Hematopoietic multipotent progenitor cell treated with erythropoietin and hydrocortisone succinate and interleukin-3 and kit ligand, for 17 days (in vitro differentiated cells): ENCODE data around the gene CDC5L.

ENCODE experiments used
- DNase-seq: peaks from one replicate; pipeline ENCODE4 v3.0.0-alpha.2; 2015; ENCODE audit warnings: low spot score

The CDC5L gene

DNA sequence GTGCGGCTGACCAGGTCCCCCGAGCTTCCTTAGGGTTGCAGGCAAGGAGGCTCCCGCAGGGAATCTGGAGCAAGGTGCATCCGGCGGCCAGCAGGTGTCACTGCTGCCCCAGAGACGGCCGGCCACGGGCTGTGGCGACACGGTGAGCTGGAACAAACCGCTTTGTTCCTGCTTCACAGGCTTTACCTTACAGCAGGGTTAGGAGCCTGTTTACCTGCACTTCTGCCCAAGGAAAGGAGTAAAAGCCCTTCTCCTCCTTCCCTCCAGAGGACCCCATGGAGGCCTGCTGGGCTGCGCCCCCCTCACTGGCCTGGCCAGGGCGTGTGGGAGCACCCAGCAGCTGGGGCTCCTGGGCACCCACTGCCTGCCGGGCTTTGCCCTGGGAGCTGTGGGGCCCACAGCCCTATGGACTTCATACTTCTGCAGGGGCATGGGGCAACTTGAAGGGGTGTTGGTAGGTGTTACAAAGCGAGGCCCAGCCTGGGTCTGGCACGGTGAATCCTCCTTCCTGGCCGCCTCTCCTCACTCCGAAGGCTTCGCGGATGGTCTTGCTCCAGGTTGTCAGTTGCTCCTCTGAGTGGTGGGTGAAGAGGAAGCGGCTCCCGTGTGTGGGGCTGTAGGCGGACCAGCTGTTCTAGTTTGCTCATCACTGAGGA, 88.4 kb downstream of the CDC5L start:
- DNase-seq = peak; percentile 52

DNA sequence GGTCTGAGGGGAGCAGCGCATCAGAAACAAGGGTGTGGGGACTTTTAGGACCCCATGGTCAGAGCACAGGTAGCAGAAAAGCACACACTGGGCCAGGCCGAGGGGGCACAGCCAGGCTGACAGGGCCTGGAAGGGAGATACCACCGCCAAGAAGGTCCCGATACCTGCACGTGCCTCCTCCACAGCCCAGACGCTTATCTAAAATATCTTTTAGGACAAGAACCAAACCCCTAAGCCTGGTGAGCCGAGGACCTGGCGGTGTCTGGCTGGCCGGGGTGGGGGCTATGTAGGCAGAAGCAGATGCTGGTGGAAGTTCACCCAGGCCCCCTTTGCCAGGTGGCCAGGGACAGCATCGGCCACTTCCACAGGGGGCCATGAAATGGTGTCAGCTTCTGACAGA, 89.3 kb downstream of the CDC5L start:
- DNase-seq = no peak

DNA sequence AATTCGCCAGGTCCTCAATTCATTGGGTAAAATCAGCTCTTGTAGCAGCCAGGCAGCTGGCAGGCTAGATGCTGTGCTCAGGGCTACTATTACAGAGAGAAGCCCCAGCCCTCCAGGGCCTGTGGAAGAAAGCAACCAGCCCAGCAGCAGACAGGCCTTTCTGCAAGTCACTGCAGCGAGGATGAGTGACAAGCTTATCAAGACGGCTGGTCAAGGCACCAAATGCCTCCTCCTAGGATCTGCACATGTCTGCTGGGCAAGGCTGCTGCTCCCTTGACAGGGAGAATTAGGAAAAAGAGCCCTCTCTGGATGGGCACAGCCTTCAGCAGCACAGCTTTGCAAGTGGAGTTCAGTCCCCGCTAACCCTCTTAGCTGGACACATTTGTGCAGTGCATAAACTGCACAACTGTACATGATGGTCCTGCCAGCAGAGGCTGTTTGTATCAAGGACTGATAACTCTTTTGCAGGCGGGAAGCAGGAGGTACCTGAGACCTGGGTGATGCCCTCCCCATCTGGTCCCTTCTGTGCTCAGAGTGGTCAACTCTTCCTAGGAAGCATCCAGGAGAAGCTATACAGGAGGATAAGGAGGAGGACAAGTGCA, 89.9 kb downstream of the CDC5L start:
- no peak for DNase-seq

DNA sequence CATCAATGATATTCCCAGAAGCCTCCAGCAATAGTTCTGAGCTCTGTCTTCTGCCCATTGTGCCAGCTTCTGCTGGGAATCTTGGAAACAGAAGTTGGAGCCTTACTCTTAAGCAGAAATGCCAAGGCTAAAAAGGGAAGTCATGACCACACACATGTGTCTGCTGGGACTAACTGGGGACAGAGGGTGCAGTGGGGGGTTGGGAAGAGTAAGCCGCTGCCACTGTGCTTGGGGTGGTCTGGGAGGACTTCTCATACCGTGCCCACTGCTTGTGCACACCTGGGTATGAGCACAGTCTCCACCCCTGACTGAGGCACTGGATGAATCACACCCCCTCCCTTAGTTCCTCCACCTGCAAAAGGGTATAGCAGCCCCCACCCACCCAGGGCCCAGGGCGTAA, 90.7 kb downstream of the CDC5L start:
- no peak for DNase-seq

DNA sequence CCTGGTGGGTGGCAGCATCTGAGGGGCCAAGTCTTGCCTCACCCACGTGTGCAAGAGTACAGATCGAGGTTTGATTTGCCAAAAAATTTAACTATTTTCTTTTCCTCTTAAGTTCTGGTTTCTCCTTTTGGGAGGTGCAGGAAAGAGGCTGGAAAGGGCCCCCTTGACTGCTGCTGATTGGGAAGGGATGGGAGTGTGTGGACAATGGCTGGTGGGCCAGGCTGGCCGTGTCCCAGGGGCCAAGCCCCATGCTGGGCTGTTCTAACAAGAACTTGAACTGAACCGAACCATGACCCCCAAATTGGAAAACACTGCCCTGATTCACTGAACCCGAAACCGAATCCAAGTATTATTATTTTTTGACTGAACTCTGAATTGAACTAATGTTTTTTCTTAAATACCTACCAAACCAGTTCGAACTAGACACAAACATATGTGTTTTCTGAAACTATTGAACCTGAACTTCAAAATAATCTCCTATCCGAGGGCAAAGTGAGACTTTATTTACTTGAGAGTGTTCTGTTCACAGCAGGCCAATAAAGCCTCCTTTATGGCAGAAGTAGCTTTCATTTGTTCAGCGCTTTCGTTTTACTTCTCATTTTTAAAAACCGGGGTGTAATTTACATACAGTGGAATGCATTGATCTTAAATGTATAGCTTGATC, 91.2 kb downstream of the CDC5L start:
- DNase-seq = no peak

DNA sequence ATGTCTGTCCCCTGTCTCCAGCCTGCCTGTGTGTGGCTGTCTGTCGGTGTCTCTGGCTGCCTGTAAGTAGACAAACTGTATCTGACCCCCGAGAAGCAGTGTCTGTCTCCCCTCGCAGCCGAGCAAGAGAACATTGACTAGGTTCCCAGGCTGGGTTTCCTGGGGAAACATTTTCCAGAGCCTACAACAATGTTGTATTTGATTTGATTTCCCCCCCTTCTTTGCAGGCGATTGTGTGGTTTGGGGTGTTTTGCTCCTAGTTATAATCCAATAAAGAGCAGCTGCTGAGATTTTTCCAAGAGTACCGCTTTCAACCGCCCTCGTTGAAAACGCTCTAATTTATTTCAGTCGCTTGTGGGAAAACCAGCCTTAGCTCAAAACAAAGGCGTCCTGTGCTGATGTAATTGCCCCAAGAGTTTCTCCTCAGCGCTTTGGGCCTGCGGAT, 92.6 kb downstream of the CDC5L start:
- no peak for DNase-seq

DNA sequence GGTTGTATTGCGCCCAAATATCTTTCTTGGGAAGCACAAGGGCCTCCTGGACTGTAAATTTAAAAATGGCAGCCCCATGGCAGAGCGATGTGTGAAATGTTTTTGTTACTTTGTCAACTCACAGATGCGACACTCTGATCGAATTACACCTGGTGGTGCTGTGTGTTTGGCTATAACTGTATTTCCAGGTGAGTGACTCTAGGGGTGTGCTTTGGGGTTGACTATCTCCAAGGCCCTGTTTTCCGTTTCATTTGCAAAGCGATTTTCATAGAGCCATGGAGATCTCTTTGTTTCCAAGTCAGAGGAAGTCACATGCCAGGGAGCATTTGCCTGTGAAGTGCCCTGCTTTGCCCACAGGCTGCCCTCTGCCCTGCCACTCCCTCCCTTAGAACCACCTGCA, 93.5 kb downstream of the CDC5L start:
- DNase-seq = no peak

DNA sequence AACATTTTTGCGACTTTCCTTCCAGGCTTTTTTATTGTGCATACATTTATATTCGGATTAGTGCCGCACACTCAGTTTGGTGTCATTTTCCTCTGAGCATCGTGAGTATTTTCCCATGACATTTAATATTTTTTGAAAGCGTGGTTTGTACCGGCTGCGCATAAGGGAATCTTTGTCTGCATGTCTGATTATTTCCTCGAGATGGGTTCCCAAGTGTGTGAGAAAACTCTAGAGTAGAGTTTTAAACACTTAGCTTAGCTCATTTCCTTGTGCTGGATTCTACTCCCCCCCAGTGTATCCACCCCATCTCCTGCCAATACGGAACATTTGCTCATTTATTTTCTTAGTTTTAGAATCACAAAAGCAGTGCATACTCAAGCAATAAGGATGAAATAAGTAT, 94.3 kb downstream of the CDC5L start:
- DNase-seq = no peak

DNA sequence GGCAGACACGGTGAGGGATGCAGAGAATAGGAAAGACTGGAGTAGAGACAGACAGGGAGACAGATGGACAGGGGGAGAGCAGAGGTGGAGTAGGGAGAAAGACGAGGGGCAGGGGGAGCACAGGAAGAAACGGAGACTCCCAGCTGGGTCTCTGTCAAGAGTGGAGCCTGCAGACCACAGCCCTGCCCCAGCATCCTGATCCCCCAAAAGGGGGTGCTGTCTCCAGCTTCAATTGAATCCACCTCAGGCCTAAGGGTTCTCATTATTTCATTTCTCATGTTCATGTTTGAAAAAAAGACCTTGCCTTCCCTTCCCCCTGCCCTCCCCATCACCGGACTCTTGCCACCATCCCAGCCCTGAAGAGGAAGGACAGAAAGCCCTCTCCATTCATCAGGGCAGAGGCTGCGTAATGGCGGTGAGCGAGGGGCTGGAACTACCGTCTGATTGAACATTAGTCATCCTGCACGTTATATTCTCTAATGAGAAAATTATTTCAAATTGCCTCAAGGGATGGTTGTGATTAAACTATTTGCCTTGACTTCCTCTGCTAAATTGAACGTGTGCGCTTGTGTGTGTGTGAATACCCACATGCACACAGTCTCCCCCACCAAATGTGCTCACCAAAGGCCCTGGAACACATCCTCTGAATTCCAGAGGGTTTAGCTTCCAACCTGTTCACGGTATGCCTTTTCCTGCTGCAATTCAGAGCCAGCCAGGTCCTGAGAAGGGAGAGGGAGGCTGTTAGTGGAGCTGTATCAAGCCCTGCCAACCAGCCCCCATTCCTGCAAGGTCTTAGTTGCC, 98.3 kb downstream of the CDC5L start:
- no peak for DNase-seq

DNA sequence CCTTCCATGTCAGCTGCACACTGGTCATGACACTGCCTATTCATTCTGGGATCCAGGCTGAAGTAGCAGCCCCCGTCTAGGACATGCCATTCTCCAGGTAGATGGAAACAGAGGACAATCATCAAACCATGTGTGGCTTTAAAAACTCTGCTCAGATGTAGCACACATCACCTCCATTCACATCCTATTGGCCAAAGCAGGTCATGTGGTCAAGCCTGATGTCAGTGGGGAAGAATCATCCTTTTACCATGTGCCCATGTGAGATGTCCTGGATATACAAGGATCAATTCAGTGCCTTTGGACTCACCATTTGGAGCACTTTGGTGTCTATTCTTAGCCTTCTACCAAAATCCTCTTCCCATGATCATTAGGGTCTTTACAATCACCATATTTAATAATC, 99.5 kb downstream of the CDC5L start:
- DNase-seq = no peak

DNA sequence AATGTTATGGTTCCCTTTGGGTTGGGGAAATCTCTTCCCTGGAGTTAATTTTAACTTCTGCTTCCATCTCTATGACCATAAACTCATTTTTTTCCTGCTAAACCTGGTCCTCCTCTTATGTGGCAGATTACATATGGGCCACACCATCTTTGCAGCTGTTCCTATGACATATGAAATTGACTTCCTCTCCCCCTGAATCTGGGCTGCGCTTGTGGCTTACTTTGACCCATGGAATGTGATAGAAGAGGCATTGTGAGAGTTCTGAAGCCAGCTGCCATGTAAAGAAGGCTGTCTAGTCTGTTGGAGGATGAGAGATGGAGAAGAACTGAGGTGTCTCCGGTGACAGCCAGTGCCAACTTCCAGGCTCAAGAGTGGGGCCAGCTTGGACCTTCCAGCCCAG, 100.1 kb downstream of the CDC5L start:
- no peak for DNase-seq

DNA sequence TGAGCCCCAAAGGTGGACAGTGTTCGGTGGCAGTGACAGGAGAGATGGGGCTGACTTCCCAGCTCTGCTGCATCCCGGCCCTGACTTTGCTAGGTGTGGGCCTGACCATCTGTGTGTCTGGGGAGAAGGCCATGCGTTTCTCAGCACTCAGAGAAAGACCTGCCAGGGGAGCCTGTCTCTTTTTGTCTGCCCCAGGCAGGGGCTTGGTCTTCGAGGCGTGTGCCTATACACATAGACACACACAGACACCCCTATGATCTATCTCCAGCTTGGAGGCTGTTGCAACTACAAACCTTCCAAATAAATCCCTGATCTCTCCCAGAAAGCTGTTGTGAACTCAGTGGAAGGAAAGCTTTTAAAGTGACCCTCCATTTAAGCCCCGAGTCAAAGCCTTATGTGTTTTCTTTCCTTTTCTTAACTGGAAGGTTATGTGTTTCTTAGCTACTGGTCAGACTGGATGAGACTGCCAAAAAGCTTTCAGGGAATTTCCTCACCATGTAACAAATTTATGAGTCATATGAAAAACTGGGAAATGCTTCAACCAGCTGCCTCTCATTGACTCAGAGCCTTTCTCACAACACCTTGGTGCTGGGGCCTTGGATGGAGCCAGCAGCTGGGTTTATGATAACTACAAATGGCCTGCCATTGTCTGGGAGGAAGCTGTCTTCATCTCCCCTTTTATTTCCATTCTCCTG, 102.6 kb downstream of the CDC5L start:
- DNase-seq = no peak

DNA sequence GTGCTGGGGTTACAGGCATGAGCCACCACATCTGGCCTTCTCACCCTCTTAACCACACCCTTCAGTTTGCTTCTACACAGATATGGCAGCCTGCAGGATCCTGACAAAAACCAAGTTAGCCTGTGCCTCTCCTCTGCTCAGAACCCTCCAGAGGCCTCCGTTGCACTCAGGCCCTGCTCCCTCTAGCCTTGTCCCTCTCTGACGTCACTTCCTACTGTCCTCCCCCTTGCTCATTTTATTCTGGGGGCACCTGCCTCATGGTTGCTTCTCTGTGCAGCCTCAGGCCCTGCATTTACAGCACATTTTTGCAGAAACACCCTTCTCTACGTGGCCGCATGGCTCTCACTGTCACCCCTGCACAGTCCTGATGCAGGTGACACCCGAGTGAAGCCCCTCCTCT, 105.6 kb downstream of the CDC5L start:
- no peak for DNase-seq

DNA sequence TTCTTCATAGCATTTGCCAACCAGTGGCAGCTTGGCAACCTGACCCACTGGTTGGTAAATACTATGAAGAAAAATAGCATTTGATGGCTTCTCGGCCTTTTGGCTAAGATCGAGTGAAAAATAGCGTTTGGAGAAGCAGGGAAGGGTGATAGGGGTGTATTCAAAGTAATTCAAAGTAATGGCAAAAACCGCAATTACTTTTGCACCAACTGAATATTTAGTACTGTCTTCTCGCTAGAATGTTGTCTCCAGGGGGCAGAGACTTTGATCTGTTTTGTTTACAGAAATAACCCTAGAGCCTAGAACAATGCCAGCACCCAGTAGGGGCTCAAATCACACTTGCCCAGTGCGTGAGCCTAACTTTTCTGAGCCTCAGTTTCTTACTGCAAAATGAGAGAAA, 106.1 kb downstream of the CDC5L start:
- no peak for DNase-seq

DNA sequence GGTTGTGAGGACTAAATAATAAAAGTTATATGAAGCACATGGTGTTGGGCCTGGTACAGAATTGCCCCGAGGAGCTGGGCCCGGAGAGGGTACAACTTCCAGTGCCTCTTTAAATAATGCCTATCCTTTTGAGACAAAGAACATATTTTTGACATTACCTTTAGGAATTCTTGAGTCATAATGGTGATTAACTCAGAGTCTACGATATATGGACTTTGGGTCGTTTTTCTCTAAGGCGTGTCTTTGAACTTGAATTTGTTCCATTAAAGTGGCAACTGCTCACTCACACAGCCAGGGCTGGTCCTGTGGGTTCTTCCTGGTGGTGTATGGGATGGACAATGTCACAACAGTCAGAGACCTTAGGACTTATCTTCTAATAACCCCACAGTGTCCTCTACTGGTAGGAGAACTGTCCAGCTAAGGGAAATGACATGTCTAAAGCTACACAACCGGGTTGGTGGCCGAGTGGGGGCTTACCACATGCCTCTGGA, 106.5 kb downstream of the CDC5L start:
- DNase-seq = no peak

DNA sequence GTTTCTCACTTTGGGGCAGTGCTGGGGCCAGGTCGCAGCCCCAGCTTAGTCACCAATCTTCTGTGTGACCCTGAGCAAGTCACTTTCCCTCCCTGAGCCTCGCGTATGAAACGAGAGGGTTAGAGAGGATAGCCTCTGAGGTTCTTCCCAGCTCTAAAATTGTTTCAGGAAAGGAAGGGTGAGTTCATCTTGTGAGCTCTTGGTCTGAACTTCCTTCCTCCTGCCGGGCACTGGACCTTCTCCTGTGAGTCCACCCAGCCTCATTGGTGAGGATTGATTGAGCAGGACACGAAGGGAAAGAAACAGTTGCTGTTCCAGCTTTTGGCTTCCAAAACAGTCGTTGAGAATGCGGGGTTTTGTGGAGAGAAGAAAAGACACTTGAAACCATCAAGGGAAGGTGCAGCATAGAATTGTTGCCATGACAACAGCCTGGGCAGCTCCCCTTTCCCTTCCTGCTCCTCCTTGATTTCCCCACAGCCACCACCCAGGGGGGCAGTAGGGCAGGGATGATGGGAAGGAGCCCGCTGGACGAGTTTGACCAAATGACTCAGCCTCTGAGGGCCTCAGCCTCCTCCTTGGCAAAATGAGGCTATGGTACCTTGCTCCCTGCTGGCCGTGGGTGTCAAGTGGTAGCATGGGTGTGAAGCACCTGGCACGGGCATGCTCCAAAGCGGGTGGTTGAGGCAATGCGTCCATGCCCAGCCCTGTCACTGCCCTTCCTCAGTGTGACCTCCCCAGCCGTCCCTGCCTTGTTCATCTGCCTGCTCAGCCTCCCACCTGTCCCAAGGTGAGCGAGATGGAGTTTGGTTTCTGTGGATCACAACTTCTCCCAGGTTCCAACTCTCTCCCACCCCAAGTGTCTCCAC, 107.8 kb downstream of the CDC5L start:
- no peak for DNase-seq

DNA sequence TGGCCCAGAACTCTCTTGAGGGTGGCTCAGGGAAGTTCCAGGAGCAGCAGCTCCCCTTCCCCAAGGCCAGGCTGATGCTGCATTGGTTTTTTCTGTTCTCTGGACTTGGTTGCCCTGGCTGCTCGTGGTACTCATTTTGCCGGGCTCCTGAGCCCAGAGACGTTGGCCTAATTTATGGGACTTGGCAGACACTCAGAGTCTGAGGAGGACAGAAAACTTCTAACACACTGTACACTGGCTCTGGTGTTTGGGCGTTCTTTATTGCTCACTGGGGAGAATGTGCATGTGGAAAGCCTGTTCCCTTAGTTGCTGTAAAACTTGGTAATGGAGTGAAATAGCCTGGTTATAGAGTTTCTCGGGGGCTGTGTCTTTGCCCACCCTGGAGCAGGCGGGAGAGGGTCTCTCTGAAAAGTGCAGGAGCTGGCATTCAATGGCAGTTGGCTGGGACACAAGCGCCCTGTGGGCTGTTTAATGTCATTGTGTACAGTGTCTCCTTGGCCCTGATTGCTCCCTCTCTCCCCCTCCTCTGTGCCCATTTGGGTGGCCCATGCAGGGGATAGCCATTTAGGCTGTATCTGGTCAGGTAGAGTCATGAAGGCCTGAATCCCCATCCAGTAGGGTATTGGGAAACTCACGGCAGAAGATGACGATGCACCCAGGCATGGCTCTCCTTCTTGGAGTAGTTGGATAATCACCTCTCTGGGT, 109.3 kb downstream of the CDC5L start:
- DNase-seq = no peak

DNA sequence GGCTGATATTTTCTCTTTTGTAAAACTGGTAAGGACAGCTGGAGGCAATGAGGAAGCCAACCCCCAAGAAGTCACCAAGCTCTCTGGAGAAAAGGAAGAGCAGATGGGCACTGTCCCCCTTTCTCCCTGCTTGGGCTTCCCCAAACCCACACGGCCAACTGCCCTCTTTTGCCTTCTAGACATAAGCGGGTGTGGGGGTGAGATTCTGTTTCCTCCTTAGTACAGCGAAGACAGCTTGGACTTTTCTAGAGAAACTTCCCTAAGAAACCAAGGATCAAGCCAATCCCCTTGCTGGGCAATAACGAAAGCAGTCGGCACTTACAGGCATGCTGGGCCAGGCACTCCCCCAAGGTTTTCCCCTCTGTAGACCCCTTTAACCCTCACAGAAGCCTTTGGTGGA, 110.3 kb downstream of the CDC5L start:
- no peak for DNase-seq

DNA sequence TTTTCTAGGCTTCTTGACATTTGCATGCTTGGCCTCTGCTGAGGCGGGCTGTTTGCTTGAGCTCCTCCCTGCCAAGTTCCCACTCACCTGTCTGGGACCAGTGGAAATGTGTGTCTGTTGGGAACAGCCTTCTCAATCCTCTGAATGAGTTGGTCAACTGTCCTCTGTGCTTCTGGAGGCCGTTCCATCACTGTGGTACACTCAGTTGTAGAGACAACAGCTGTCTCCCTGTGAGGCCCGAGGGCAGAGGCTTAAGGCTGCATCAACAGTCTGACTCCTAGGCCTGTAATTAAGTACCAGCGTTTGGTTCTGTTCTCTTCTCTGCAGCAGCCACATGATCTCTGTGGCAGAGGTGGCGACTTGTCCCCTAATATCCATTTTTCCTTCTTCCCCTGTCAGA, 110.9 kb downstream of the CDC5L start:
- DNase-seq = no peak

DNA sequence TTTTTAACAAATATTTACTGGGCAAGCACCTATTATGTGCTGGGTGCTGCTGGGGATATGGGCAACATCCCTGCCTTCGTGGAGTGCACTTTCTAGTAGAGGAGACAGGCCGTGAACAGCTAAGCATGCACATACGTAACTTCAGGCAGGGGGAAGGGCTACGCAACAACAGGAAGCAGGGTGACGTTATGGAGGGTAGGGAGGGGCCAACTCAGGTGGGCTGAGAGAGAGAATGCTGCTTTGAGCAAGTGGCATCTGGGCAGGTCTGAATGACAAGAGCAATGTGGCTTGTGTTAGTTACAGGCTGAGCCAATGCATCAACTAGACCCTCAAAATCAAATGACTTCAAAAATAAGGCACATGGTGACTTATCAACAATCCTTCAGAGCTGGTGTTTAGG, 112.1 kb downstream of the CDC5L start:
- DNase-seq = no peak
